ENCODE measurements around the gene GPER1. TPM values are rescaled to one million over a fixed set of nuclear protein-coding genes. Genes with fewer than 3 reads are reported as not detected.

GPER1 gene
- polyA plus RNA-seq, 4 donors = 5.9 to 8.1 (median 6.4) TPM

DNA sequence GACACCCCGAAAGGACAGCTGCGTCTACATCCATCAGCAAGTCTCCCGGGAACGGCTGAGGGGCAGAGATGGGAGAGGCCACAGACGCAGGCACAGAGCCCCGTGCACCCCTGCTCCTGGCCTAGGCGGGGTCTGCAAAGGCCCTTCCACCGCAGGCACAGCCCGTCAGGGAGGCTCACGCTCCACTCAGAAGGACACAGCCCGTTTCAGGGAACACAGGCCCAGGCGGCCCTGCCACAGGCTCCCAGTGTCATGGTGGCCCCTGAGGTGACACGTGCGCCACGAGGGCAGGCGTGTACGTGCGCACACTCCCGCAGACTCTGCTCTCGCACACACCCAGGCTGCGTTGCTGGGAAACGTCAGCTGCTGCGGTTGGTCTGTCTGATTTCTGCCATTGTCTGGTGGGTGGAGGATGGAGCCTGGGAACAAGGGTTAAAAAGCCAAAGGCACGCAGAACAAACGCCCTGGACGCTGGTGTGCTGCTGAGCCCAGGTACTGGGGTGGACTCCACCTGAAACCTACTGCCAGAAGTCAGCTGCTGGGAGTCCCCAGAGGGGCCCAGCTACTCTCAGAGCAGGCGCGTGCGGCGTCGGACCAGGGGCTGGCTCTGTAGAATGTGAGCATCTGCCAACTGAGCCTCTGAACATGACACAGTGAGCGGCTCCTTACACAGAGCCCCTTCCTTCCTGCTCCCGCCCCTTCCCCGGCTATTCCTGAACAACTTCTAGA, 13.1 kb downstream of the GPER1 start:
- DNase-seq (ENCODE audit: low read depth in 4 of 4, low spot score in 3 of 4) = no peak

DNA sequence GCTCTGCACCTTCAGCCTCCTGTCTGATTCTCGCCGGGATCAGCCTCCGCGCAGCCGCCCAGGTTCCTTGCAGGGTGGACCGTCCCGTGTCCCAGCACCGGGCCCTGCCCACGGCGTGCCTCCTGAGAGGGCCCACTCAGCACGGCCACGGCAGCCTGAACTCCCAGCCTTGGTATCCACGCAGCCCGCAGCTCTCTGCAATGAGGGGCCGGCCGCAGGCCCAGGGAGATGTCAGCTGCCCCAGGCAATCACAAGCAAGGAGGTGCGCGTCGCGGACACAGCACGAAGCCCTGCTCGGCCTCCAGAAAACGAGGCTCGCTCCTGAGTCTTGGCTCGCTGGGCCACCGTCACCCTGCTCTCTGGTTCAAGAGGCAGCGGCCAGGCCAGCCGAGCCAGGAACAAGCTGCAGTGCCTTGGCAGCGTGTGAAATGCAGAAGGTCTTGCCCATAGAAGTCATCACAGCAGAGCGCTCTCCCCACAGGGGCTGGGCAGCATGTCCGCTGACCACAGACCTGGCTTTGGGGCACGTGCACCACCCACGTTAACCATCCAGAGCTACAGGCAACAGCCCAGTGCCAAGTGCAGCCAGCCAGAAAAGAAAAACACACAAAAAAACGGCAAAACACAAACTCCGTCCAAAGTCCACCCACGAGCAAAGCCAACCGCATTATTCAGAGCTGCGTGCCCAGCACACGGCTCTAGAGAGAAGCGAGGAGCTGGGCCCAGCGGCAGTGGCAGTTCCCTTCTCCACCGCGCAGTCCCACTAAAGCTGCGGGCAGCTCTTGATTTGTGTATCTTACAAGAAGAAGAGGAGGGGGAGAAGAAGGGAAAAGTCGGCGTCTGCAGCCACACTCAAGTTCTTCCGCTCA, 13.9 kb downstream of the GPER1 start:
- DNase-seq (ENCODE audit: low read depth in 4 of 4, low spot score in 3 of 4) = no peak

GRCh38 chr7:1103009-1103788, 15.3 kb downstream of the GPER1 start:
- DNase-seq (ENCODE audit: low read depth in 4 of 4, low spot score in 3 of 4) = no peak

- DNase-seq (ENCODE audit: low read depth in 4 of 4, low spot score in 3 of 4) = no peak
Measured at GRCh38 chr7:1103789-1104515, 16.0 kb downstream of the GPER1 start.

- DNase-seq (ENCODE audit: low read depth in 4 of 4, low spot score in 3 of 4) = no peak
Measured at GRCh38 chr7:1104516-1105179, 16.7 kb downstream of the GPER1 start.

DNA sequence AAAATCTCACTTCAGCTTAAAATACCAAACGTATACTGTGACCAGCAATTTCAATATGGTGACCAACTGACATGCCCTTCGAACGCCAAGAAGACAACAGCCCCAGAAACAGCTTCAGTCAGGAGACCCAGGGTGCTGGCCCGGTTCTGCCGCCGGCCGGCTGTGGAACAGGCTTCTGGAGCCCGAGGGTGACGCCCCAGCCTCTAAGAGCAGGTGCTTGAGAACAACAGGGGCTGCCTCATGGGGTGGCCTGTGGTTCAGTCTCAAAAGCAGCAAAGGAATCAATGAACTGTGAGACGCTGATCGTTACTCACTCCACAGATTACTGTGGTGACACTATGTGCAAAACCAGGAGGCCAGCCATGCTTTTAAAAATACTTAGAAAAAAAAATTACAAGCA, 17.3 kb downstream of the GPER1 start:
- no peak for DNase-seq (ENCODE audit: low read depth in 4 of 4, low spot score in 3 of 4)

GRCh38 chr7:1106063-1106792, 18.3 kb downstream of the GPER1 start:
- no peak for DNase-seq (ENCODE audit: low read depth in 4 of 4, low spot score in 3 of 4)

DNA sequence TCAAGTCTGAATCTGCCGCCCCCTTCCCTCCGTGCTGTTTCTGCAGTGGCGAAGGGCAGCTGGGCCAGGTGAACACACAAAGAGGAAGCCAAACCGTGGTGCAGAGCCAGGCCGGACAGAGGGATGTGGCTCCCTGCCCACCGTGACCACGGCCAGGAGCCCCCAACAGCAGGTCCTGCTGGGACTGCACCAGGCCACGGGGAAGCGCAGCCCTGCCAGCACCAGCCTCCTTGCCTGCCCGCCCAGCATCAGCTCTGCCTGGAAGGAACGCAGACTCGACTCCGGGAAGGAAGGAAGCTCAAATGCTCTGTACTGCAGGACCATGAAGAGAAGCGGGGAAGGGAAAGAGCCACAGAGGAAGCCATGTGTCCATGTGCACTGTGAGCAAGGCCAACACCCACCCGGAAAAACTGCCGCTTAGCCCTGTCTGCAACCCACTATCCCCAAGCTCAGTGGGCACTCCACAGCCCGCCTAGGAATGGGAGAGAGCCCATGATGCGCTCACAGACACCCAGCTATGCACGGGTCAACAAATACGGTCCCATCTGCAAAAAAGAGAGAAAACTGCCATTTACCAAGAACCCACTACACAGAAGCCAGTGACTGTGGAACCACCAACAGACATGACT, 19.0 kb downstream of the GPER1 start:
- no peak for DNase-seq (ENCODE audit: low read depth in 4 of 4, low spot score in 3 of 4)

DNA sequence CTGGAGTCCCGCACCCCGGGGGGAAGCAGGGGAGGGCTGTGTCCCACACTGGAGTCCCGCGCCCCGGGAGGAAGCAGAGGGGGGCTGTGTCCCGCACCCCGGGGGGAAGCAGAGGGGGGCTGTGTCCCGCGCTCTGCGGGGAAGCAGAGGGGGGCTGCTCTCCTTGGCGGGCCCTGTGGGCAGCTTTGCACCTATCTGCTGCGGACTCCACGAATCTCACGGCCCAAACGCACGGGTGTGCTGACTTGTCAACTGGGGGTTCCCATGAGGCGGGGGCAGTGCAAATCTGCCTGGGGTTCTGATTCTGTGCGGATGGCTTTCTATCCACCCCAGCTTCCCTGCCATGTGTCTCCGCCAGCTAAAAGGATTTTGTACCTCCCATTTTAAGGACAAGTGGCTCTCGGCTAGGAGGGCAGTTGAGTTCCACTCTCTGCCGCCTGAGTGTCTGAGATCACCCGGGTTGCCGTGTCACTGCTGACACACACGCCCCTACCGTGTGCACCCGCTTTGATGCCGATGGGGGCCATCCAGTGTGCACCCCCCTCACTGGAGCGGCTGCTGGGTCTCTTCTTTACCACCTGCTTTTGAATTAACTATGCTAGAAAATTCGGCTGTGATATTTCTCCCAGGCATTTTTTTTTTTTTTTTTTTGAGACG, 20.5 kb downstream of the GPER1 start:
- no peak for DNase-seq (ENCODE audit: low read depth in 4 of 4, low spot score in 3 of 4)

DNA sequence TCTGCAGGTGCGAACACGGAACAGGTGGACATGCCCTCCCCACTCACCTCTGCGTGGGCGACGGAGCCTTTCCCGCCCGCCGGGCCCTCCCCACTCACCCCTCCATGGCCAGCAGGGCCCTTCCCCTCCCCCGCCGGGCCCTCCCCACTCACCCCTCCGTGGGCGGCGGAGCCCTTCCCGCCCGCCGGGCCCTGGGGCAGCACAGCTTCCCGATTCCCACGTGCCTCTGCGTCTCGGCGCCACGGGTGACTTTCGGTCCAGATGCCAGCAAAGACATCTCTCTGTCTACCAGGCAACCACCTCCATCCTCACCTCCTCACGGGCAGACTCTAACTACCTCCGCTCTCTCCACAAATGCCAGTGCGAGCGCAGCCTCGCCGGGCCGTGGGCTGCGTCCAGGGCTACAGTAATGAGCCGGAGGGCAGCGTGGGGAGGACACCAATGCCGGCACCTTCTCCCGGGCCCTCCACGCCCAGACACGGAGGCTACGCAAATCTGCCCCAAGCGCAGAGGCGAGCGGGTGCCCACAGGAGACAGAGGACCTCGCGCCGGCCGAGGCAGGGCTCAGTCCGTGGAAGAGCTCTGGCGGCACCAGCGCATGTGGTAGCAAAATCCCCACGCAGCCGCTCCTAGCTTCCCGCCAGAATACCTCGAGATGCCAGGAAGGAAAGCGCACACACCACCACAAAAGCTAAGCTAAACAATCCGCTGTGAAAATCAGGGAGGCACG, 21.8 kb downstream of the GPER1 start:
- DNase-seq (ENCODE audit: low read depth in 4 of 4, low spot score in 3 of 4) = no peak

- DNase-seq (ENCODE audit: low read depth in 4 of 4, low spot score in 3 of 4) = no peak
Measured at GRCh38 chr7:1110358-1110757, 22.4 kb downstream of the GPER1 start.

DNA sequence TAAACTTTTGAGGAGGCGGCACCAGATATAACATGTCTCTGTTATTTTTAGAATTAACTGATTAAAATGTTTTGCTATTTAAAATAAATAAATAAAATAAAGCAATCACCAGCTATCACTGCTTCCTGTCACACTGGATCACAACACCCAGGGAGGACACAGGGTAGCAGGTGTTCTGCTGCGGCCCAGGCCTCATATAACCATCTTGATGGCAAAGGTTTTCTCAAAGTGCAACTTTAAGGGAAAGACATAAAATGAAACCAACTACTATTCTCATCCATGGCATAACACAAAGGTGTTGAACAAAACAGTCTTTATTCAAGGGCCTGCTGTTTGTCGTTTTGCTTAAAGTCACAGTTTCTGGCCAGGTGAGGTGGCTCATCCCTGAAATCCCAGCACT, 23.2 kb downstream of the GPER1 start:
- DNase-seq (ENCODE audit: low read depth in 4 of 4, low spot score in 3 of 4) = no peak

DNA sequence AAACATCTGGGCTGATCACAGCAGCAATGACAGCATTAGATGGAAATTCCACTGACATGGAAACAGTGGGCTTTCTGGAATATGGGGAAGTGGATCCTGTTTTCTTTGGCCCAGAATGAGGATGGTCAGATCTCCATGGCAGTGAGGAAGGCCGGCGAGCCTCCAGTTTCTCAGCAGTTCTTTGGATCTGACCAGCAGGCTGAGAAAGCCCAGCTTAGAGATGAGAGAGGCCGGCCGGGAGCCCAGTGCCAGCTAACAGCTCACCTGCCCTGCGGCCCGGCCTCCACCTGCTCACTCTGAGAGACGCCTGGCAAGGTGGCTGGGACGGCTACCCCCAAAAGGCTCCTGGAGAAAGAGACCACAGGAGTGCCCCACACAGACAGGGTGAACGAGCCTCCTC, 24.2 kb downstream of the GPER1 start:
- DNase-seq (ENCODE audit: low read depth in 4 of 4, low spot score in 3 of 4) = no peak

GRCh38 chr7:1112625-1113547, 25.0 kb downstream of the GPER1 start:
- DNase-seq (ENCODE audit: low read depth in 4 of 4, low spot score in 3 of 4) = no peak

- DNase-seq (ENCODE audit: low read depth in 4 of 4, low spot score in 3 of 4) = no peak
Measured at GRCh38 chr7:1113548-1113885, 25.6 kb downstream of the GPER1 start.

- DNase-seq (ENCODE audit: low read depth in 4 of 4, low spot score in 3 of 4) = no peak
Measured at GRCh38 chr7:1114088-1114487, 26.2 kb downstream of the GPER1 start.

GRCh38 chr7:1114505-1114904, 26.6 kb downstream of the GPER1 start:
- no peak for DNase-seq (ENCODE audit: low read depth in 4 of 4, low spot score in 3 of 4)
